Measurements from ENCODE around the gene GOLGA6L2. TPM values are rescaled to one million over a fixed set of nuclear protein-coding genes. Genes with fewer than 3 reads are reported as not detected.

GOLGA6L2 gene
- total RNA-seq, 1 experiment from 2014 or later = not detected

Other genes starting within 250 kb of the GOLGA6L2 start
- not detected in 2 replicates for gene GOLGA6L26, start 113.0 kb downstream of the GOLGA6L2 start, total RNA-seq (2014; rRNA removed; shearing (Covaris generic))
- gene GOLGA8S, start 92.5 kb downstream of the GOLGA6L2 start, total RNA-seq (2014; rRNA removed; shearing (Covaris generic)) = not detected in 2 replicates
- gene MKRN3, start 118.4 kb upstream of the GOLGA6L2 start, total RNA-seq (2014; rRNA removed; shearing (Covaris generic)) = not detected in 2 replicates
- not detected in 2 replicates for gene MAGEL2, start 200.6 kb upstream of the GOLGA6L2 start, total RNA-seq (2014; rRNA removed; shearing (Covaris generic))
- 1.0 and 2.1 TPM in 2 replicates for gene NDN, start 240.1 kb upstream of the GOLGA6L2 start, total RNA-seq (2014; rRNA removed; shearing (Covaris generic))

Data from NCI-H460 (cell line).